Endothelial cell of umbilical vein (primary cell): ENCODE results near the gene DHRS1. TPM values are rescaled to one million over a fixed set of nuclear protein-coding genes. Genes with fewer than 3 reads are reported as not detected.

ENCODE experiments used
- BruUV-seq: library from RNA; stranded (reverse); fragments of 400-500 nt; replicated peaks from 2 replicates; lab custom pipeline; 2021; lab: Mats Ljungman, UMichigan
- CTCF ChIA-PET: fragments of 300-600, 350-600 bp; sonication (Branson Sonifier 250); formaldehyde crosslinking; loops from one replicate; lab custom pipeline; 2021; ENCODE audit warnings: antibody characterized with exemption, inconsistent platforms; lab: Charles Lee
- POLR2A ChIA-PET: fragments of 300-600, 350-600 bp; sonication (Branson Sonifier 250); formaldehyde crosslinking; loops from one replicate; lab custom pipeline; 2021; ENCODE audit warnings: antibody characterized with exemption, inconsistent platforms; lab: Charles Lee
- DNase-seq: peaks from one replicate; pipeline ENCODE4 v3.0.0-alpha.2; 2011; ENCODE audit warnings: low read depth, low spot score
- FAIRE-seq: peaks from 2 replicates; lab custom pipeline; 2011; peaks lifted over from hg19 to GRCh38; lab: Jason Lieb, UNC
- H2AFZ ChIP-seq: 2 replicates; pipeline ENCODE4 v1.6.0; 2012; ENCODE audit warnings: low read depth, low read length, control low read depth, inconsistent platforms
- H3K27ac ChIP-seq: 2 replicates; pipeline ENCODE4 v1.5.1; 2011; ENCODE audit warnings: low read depth, mild to moderate bottlenecking, control low read depth, low read length, moderate library complexity; ENCODE audit not compliant: insufficient read depth
- H3K27me3 ChIP-seq, 2 experiments: 2 replicates each; pipeline versions ENCODE4 v1.6.0 to v1.6.1; 2011; ENCODE audit warnings: low read length in 2 of 2, mixed read lengths in 1 of 2; ENCODE audit not compliant: control insufficient read depth in 2 of 2, insufficient read depth in 2 of 2
- H3K36me3 ChIP-seq, 2 experiments: 2 replicates in 1 of 2; 3 replicates in 1 of 2; pipeline ENCODE4 v1.5.1; 2011; ENCODE audit warnings: low read length in 2 of 2, mild to moderate bottlenecking in 1 of 2, moderate library complexity in 1 of 2; ENCODE audit not compliant: control insufficient read depth in 2 of 2, insufficient read depth in 2 of 2; ENCODE audit errors: extremely low read depth in 1 of 2
- H3K4me1 ChIP-seq: 3 replicates; pipeline ENCODE4 v1.5.1; 2011; ENCODE audit warnings: mild to moderate bottlenecking, low read length; ENCODE audit not compliant: control insufficient read depth, insufficient read depth; ENCODE audit errors: extremely low read depth
- H3K4me2 ChIP-seq: 2 replicates; pipeline ENCODE4 v1.6.1; 2011; ENCODE audit warnings: low read length, control low read depth, mixed read lengths; ENCODE audit not compliant: insufficient read depth
- H3K4me3 ChIP-seq, 3 experiments: fragments of 200-600 bp in 1 of 3; sonication (generic), shearing (Covaris generic) in 1 of 3; replicated peaks in 1 of 3; 2 replicates each; pipeline ENCODE4 v1.5.1; 2011 to 2016; ENCODE audit warnings: control low read depth in 3 of 3, low read length in 3 of 3, mild to moderate bottlenecking in 2 of 3, inconsistent platforms in 1 of 3, low read depth in 1 of 3, moderate library complexity in 1 of 3; ENCODE audit not compliant: insufficient read depth in 1 of 3
- H3K79me2 ChIP-seq: 2 replicates; pipeline ENCODE4 v1.6.0; 2012; ENCODE audit warnings: low read length, inconsistent platforms; ENCODE audit not compliant: control insufficient read depth, insufficient read depth
- H3K9ac ChIP-seq: replicated peaks from 2 replicates; pipeline ENCODE3; 2011; ENCODE audit warnings: low read length, control low read depth; ENCODE audit not compliant: insufficient read depth; ENCODE audit errors: extremely low read depth
- H3K9me1 ChIP-seq: replicated peaks from 3 replicates; pipeline ENCODE4 v1.6.0; 2011; ENCODE audit warnings: mild to moderate bottlenecking, low read length; ENCODE audit not compliant: control insufficient read depth, insufficient read depth; ENCODE audit errors: extremely low read depth
- H3K9me3 ChIP-seq: replicated peaks from 2 replicates; pipeline ENCODE4 v1.5.1; 2012; ENCODE audit warnings: low read length, inconsistent platforms; ENCODE audit not compliant: control insufficient read depth, insufficient read depth
- H4K20me1 ChIP-seq: replicated peaks from 2 replicates; pipeline ENCODE3; 2011; ENCODE audit warnings: mild to moderate bottlenecking, low read length; ENCODE audit not compliant: control insufficient read depth, insufficient read depth; ENCODE audit errors: extremely low read depth
- CTCF ChIP-seq, 2 donors: IDR thresholded peaks; 1 replicate in 1 of 2; 2 replicates in 1 of 2; pipeline ENCODE4 v1.5.1; 2011; ENCODE audit warnings: low read length in 2 of 2, mild to moderate bottlenecking in 2 of 2, moderate library complexity in 2 of 2, control low read depth in 1 of 2, inconsistent platforms in 1 of 2, low read depth in 1 of 2; ENCODE audit not compliant: insufficient read depth in 1 of 2; ENCODE audit errors: extremely low read depth in 1 of 2
- EZH2 ChIP-seq: IDR thresholded peaks from 2 replicates; pipeline ENCODE4 v1.6.1; 2012; ENCODE audit warnings: borderline replicate concordance, low read depth, mild to moderate bottlenecking, moderate library complexity, low read length, inconsistent platforms; ENCODE audit not compliant: severe bottlenecking
- FOS ChIP-seq: IDR thresholded peaks from 2 replicates; pipeline ENCODE4 v1.6.1; 2011; ENCODE audit warnings: mild to moderate bottlenecking, low read length, moderate library complexity, borderline replicate concordance; ENCODE audit not compliant: insufficient read depth
- GATA2 ChIP-seq: IDR thresholded peaks from 2 replicates; pipeline ENCODE4 v1.7.0; 2011; ENCODE audit warnings: low read depth, mild to moderate bottlenecking, moderate library complexity, mixed read lengths, low read length; ENCODE audit not compliant: insufficient read length, insufficient read depth
- JUN ChIP-seq: IDR thresholded peaks from 2 replicates; pipeline ENCODE4 v1.6.1; 2011; ENCODE audit warnings: borderline replicate concordance, low read depth; ENCODE audit not compliant: insufficient read length, insufficient read depth
- MYC ChIP-seq: IDR thresholded peaks from one replicate; pipeline ENCODE4 v1.6.1; 2011; ENCODE audit warnings: mild to moderate bottlenecking, low read depth, low read length
- POLR2A ChIP-seq: IDR thresholded peaks from 2 replicates; pipeline ENCODE4 v1.6.1; 2012; ENCODE audit warnings: low read depth, mild to moderate bottlenecking, control low read depth, low read length
- POLR2AphosphoS5 ChIP-seq: IDR thresholded peaks from 2 replicates; pipeline ENCODE4 v1.6.1; 2012; ENCODE audit warnings: low read depth, mild to moderate bottlenecking, control low read depth, low read length, moderate library complexity; ENCODE audit not compliant: insufficient read depth
- dilution Hi-C: fragments of 300-500 bp; cut with MboI; formaldehyde crosslinking; loops from one replicate; pipeline ENCODE4 v1.15.0; 2019; ENCODE audit warnings: low sequenced_read_pairs; ENCODE audit not compliant: extremely low pct_ligation_motif_present
- intact Hi-C: fragments of 100-400 bp; cut with micrococcal nuclease; formaldehyde crosslinking; loops from one replicate; pipeline ENCODE4 v1.10.0; 2022
- polyA plus RNA-seq, 4 experiments: library from polyadenylated mRNA; depleted of rRNA in 3 of 4; stranded (reverse) in 3 of 4; unstranded in 1 of 4; fragments of >200 nt; gene quantifications; 2 replicates each; pipeline versions ENCODE4 v1.2.1 to v1.2.3, GENCODE V29; 2011 to 2012; ENCODE audit warnings: missing spikeins in 1 of 4
- total RNA-seq: library from RNA; stranded (reverse); gene quantifications from 2 replicates; pipeline ENCODE4 v1.2.3, GENCODE V29; 2021
- TF ChIP-seq, protein P1 (sequence below): IDR thresholded peaks from 2 replicates; pipeline ENCODE4 v1.6.1; 2011; ENCODE audit not compliant: insufficient read depth, insufficient read length

The DHRS1 gene
- total and polyA plus RNA-seq, 2 donors (not counting 3 experiments of a cell fraction or from before 2014, with no cell fraction given), result 18.0 to 69.5 TPM

DNA sequence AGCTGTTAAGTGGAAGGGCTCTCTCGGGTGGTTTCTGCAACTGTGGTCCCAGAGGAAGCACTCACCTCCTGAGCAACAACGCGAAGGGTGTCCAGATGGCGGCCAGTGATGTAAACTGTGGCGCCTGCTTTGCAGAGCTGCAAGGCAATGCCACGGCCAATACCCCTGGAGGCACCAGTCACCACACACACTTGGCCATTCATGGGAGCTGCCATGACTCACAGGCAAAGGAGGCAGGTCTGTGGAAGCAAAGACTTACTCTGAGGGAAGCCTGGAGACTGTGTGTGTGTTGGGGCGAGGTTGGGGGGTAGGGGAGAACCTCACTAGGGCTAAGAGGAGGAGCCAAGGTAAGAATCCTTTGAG lies 707 bp downstream of the DHRS1 start:
- TF ChIP-seq MYC, result no peak
- TF ChIP-seq CTCF (IDR thresholded peaks at IDR 0.05; ENCODE audit: extremely low read depth in 1 of 2, insufficient read depth in 1 of 2, low read depth in 1 of 2, low read length in 2 of 2), result no peak
- no peak for TF ChIP-seq EZH2
- TF ChIP-seq JUN, result no peak
- TF ChIP-seq POLR2A, result no peak
- TF ChIP-seq, protein P1, sequence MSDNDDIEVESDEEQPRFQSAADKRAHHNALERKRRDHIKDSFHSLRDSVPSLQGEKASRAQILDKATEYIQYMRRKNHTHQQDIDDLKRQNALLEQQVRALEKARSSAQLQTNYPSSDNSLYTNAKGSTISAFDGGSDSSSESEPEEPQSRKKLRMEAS, result no peak
- TF ChIP-seq FOS, result no peak
- no peak for TF ChIP-seq GATA2
- no peak for TF ChIP-seq POLR2AphosphoS5
- Histone ChIP-seq H2AFZ (peak overlapping the region; percentile 98), H3K4me1 (peaks cover 22% of the 10 kb centered on the region), H3K36me3 (peaks cover 5 to 18% of the 10 kb centered on the region in 2 experiments), H3K4me2 (peak overlapping the region; percentile 83), H3K27me3 (no peaks in the 10 kb centered on the region), H3K9ac (peak overlapping the region; percentile 84), H3K9me3 (no peaks in the 10 kb centered on the region), H3K4me3 (peak overlapping the region; percentile 79 to 85 (median 82)), H3K9me1 (no peaks in the 10 kb centered on the region), H4K20me1 (no peaks in the 10 kb centered on the region), H3K27ac (peak overlapping the region; percentile 74), H3K79me2 (peaks cover 11% of the 10 kb centered on the region)
- dilution Hi-C loops (no loop called here), intact Hi-C loops (loop anchor here (1.0 to 5.0 kb wide), 3 partner anchors 28 to 185 kb away; partner anchors contain the start of genes DCAF11, NRL, PSME2 and RABGGTA)
- CTCF ChIA-PET, result interaction anchor here (1.0 to 5.5 kb wide), 10 partner anchors 10 to 241 kb away, joined by 3 to 199 read pairs (median 16); partner anchors contain the start of genes CIDEB, LTB4R, LTB4R2 and MDP1
- DNase-seq (peak; percentile 14), FAIRE-seq (peak; percentile 73)
- POLR2A ChIA-PET, result interaction anchor here (1.1 kb wide), 1 partner anchor 56 kb away, joined by 7 read pairs; the partner anchor contains the start of gene TINF2
- BruUV-seq, result no TSS peak
